Right atrium auricular region (tissue), 2 donors: ENCODE data around the gene MKKS. TPM values are rescaled to one million over a fixed set of nuclear protein-coding genes. Genes with fewer than 3 reads are reported as not detected.
A peak's percentile ranks its signal among the peaks of the same experiment; 100 is the strongest.

ENCODE experiments used
- DNase-seq: peaks from one replicate; pipeline ENCODE4 v3.0.0-alpha.2; 2019; ENCODE audit warnings: low spot score
- H3K27ac ChIP-seq, 2 donors: fragments of 200-600 bp; sonication (generic); 1 replicate in 1 of 2; 2 replicates in 1 of 2; pipeline ENCODE4 v1.5.1; 2016 to 2019
- H3K27me3 ChIP-seq, 2 donors: fragments of 200-600 bp; sonication (generic); one replicate each; pipeline versions ENCODE4 v1.5.1 to v1.6.0; 2017 to 2019
- H3K36me3 ChIP-seq: fragments of 200-600 bp; sonication (generic); one replicate; pipeline ENCODE4 v1.5.1; 2016
- H3K4me1 ChIP-seq, 2 donors: fragments of 200-600 bp; sonication (generic); one replicate each; pipeline versions ENCODE4 v1.5.1 to v1.6.0; 2017 to 2019
- H3K4me3 ChIP-seq, 2 donors: fragments of 200-600 bp; sonication (generic); 1 replicate in 1 of 2; 2 replicates in 1 of 2; pipeline ENCODE4 v1.5.1; 2017 to 2019; ENCODE audit warnings: mild to moderate bottlenecking in 1 of 2, moderate library complexity in 1 of 2
- H3K9me3 ChIP-seq, 2 donors: fragments of 200-600 bp; sonication (generic); one replicate each; pipeline ENCODE4 v1.5.1; 2019
- total RNA-seq, 2 donors: library from RNA; depleted of rRNA; stranded (reverse); fragments of >200 nt; gene quantifications; one replicate each; pipeline ENCODE4 v1.1.0, GENCODE V29; 2016
- TF ChIP-seq, protein P1 (sequence below), 2 donors: fragments of 200-600 bp; sonication (generic); IDR thresholded peaks; one replicate each; pipeline ENCODE4 v1.5.1; 2019; ENCODE audit warnings: antibody characterized with exemption in 2 of 2

The MKKS gene
- total RNA-seq, 2 donors from 2014 or later: 12.4 to 15.4 TPM

DNA sequence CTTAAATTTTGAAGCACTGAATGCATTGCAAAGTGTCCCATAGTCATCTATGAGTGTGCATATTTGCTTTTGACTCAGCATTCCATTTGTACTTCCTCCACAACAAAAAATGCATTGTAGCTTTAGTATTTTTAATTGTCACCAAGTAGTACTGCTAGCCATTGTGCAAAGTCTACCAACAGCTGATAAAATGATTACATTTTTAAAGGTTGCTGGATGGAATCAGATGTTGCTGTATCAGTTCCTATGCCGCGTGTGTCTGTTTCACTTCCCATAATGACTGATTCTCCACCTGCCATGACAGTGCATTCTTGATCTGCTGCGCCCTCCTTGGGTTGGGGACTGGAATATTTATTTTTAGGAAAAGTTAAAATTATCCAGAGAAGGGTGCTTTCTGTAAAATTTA lies 42.3 kb upstream of the MKKS start:
- Histone ChIP-seq H3K4me3 (no peak overlapping the region), H3K27ac (no peak overlapping the region), H3K36me3 (no peaks in the 10 kb centered on the region), H3K27me3 (no peaks in the 10 kb centered on the region), H3K4me1 (peaks cover 0 to 22% of the 10 kb centered on the region in 2 donors), H3K9me3 (no peaks in the 10 kb centered on the region)
- TF ChIP-seq, protein P1, sequence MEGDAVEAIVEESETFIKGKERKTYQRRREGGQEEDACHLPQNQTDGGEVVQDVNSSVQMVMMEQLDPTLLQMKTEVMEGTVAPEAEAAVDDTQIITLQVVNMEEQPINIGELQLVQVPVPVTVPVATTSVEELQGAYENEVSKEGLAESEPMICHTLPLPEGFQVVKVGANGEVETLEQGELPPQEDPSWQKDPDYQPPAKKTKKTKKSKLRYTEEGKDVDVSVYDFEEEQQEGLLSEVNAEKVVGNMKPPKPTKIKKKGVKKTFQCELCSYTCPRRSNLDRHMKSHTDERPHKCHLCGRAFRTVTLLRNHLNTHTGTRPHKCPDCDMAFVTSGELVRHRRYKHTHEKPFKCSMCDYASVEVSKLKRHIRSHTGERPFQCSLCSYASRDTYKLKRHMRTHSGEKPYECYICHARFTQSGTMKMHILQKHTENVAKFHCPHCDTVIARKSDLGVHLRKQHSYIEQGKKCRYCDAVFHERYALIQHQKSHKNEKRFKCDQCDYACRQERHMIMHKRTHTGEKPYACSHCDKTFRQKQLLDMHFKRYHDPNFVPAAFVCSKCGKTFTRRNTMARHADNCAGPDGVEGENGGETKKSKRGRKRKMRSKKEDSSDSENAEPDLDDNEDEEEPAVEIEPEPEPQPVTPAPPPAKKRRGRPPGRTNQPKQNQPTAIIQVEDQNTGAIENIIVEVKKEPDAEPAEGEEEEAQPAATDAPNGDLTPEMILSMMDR (IDR thresholded peaks at IDR 0.05): no peak
- no peak for DNase-seq

- Histone ChIP-seq H3K4me3 (no peak overlapping the region), H3K27ac (peak overlapping the region; percentile 8 to 61), H3K27me3 (no peaks in the 10 kb centered on the region)
Observed at GRCh38 chr20:10475225-10475624, 41.2 kb upstream of the MKKS start.

GRCh38 chr20:10474606-10475184 lies 40.7 kb upstream of the MKKS start:
- peaks cover 0 to 30% of the 10 kb centered on the region in 2 donors for H3K4me1 ChIP-seq
- no peak for DNase-seq
- no peak overlapping the region for H3K4me3 ChIP-seq
- H3K27me3 ChIP-seq: no peaks in the 10 kb centered on the region
- peak overlapping the region; percentile 8 to 61 for H3K27ac ChIP-seq
- H3K36me3 ChIP-seq: no peaks in the 10 kb centered on the region
- H3K9me3 ChIP-seq: no peaks in the 10 kb centered on the region
- TF ChIP-seq, protein P1 (IDR thresholded peaks at IDR 0.05): no peak

More at GRCh38 chr20:10475225-10475624, 41.2 kb upstream of the MKKS start:
- no peak for DNase-seq
- H3K36me3 ChIP-seq: no peaks in the 10 kb centered on the region
- TF ChIP-seq, protein P1 (IDR thresholded peaks at IDR 0.05): no peak
- H3K4me1 ChIP-seq: peaks cover 0 to 25% of the 10 kb centered on the region in 2 donors
- no peaks in the 10 kb centered on the region for H3K9me3 ChIP-seq

GRCh38 chr20:10472871-10473270 lies 38.8 kb upstream of the MKKS start:
- H3K4me1 ChIP-seq: peaks cover 0 to 40% of the 10 kb centered on the region in 2 donors
- no peaks in the 10 kb centered on the region for H3K36me3 ChIP-seq
- H3K4me3 ChIP-seq: no peak overlapping the region
- DNase-seq: no peak
- no peaks in the 10 kb centered on the region for H3K27me3 ChIP-seq
- H3K9me3 ChIP-seq: no peaks in the 10 kb centered on the region
- TF ChIP-seq, protein P1 (IDR thresholded peaks at IDR 0.05): no peak
- H3K27ac ChIP-seq: no peak overlapping the region

DNA sequence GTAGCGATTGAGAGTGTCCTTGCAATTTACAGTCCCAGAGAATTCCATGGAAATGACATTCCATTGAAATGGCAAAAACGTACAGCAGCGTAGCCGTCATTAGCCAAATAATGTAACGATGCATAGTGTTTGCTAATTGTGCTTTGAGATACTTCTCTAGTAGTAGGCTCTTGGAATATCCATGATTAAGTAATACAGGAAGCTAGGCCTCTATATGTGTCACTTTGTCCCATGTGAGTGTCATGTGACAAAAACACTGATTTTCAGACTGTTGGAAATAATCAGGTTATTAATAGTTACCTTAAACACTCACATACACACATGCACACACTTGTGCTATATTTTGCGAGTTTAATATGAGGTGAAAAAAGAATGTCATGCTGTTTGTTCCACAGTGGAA lies 36.3 kb upstream of the MKKS start:
- TF ChIP-seq, protein P1 (IDR thresholded peaks at IDR 0.05): no peak
- DNase-seq: no peak
- no peaks in the 10 kb centered on the region for H3K27me3 ChIP-seq
- H3K36me3 ChIP-seq: no peaks in the 10 kb centered on the region
- H3K4me3 ChIP-seq: no peak overlapping the region
- H3K27ac ChIP-seq: no peak overlapping the region
- H3K4me1 ChIP-seq: peaks cover 0 to 44% of the 10 kb centered on the region in 2 donors
- no peaks in the 10 kb centered on the region for H3K9me3 ChIP-seq

- Histone ChIP-seq H3K4me1 (peaks cover 0 to 37% of the 10 kb centered on the region in 2 donors), H3K9me3 (no peaks in the 10 kb centered on the region), H3K27me3 (no peaks in the 10 kb centered on the region), H3K36me3 (no peaks in the 10 kb centered on the region), H3K27ac (no peak overlapping the region), H3K4me3 (no peak overlapping the region)
- TF ChIP-seq, protein P1 (IDR thresholded peaks at IDR 0.05): peak; percentile 65 to 76
- peak; percentile 66 for DNase-seq
Observed at GRCh38 chr20:10469599-10469998, 35.6 kb upstream of the MKKS start.
